ENCODE results near the gene BIVM. TPM values are rescaled to one million over a fixed set of nuclear protein-coding genes. Genes with fewer than 3 reads are reported as not detected.

The BIVM gene, protein sequence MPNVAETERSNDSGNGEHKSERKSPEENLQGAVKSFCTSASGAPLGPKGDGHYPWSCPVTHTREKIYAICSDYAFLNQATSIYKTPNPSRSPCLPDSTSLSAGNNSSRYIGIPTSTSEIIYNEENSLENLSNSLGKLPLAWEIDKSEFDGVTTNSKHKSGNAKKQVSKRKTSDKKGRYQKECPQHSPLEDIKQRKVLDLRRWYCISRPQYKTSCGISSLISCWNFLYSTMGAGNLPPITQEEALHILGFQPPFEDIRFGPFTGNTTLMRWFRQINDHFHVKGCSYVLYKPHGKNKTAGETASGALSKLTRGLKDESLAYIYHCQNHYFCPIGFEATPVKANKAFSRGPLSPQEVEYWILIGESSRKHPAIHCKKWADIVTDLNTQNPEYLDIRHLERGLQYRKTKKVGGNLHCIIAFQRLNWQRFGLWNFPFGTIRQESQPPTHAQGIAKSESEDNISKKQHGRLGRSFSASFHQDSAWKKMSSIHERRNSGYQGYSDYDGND
- 11.8 and 14.7 TPM in 2 replicates for total RNA-seq

DNA sequence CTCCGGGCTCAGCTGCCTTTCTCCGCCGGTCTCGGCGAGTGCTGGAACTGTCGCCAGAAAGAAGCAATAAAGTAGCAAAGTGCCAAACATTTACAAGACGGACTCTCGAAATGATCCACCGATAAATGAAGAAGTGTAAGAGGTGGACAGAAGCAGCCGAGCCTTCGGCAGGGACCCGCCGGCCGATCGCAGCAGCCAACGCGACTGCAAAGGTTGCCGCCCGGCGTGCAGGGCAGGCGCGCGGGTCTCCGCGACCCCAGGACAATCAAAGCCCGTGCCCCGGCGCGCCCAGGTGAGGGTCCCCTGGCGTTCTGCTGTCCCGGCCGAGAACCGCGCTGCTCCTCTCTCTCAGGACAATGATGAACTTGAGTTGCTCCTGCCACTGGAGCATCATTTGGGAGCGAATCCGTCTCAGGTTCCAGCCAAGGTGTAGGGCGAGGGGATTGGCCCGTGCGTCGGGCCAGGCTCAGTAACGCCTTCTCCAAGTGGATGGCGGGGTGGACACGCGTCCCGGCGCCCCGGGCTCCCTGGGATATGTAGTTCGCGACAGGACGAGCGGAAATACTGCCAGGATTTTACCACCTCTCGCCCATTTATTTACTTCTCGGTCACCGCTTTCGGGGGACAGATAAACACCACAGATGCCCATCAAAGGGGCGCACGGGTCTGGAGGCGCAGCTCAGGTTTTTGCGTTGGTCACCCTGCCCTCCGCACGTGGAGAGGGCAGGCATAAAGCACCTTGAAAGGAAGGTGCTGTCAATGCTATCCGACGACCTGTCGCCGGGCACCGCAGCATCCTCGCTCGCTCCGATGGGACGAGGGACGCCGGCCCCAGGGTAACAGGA, at the start of gene BIVM, which contains the start of gene POGLUT2:
TSS of gene BIVM (plus strand) at position 539 of the 845 bp plus-strand sequence. CDS start 8,149 bp downstream, outside the sequence.
TSS of gene POGLUT2 (minus strand) at position 396 of the 845 bp plus-strand sequence. CDS start at position 90, 306 bp downstream.

GRCh38 chr13:102773441-102774213, 25.3 kb upstream of the BIVM start, which contains the start of gene TEX30:
TEX30 (minus strand) TSS chr13:102773786; CDS start chr13:102770026, 3,760 bp downstream.

DNA sequence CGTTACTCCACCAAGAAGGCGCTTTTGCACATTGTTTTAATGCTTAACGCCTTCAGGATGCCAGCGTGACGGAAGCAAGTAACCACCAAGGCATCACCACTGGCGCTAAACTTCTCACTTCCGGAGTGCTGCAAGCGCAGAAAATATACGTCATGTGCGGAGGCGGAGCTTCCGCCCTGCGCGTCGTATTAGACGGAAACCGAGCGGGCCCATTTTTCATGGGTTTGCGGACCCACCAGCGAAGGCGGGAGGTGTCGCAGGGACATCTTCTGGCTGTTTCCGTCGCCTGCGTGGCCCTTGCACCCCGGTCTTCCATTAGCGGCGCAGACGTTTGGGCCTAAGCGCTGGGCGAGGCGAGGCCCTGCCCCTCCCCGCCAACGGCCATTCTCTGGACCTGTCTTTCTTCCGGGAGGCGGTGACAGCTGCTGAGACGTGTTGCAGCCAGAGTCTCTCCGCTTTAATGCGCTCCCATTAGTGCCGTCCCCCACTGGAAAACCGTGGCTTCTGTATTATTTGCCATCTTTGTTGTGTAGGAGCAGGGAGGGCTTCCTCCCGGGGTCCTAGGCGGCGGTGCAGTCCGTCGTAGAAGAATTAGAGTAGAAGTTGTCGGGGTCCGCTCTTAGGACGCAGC, 46.8 kb downstream of the BIVM start, which contains the start of gene ERCC5:
TSS of gene ERCC5 (plus strand) at position 403 of the 631 bp plus-strand sequence. CDS start 235 bp downstream, outside the sequence.

Other genes starting within 250 kb of the BIVM start
- 45.4 and 49.2 TPM in 2 replicates for gene TPP2, start 202.1 kb upstream of the BIVM start, total RNA-seq
- not detected in 2 replicates for gene METTL21C, start 104.1 kb upstream of the BIVM start, total RNA-seq
- 5.7 and 8.6 TPM in 2 replicates for gene TEX30, start 25.3 kb upstream of the BIVM start, total RNA-seq
- 12.2 and 19.9 TPM in 2 replicates for gene POGLUT2, start 143 bp upstream of the BIVM start, total RNA-seq
- 70.5 and 74.9 TPM in 2 replicates for gene ERCC5, start 46.9 kb downstream of the BIVM start, total RNA-seq

Data from smooth muscle cell of bladder (primary cell).